GM19025 (cell line): ENCODE data around the gene OS9.

ENCODE experiments used
- ATAC-seq: cut with Tn5 transposase; IDR thresholded peaks from one replicate; pipeline ENCODE4 v1.9.1; 2021; ENCODE audit warnings: mild to moderate bottlenecking, low read depth, moderate library complexity; ENCODE audit not compliant: unreplicated experiment

The OS9 gene

GRCh38 chr12:57722716-57723629 lies 29.0 kb downstream of the OS9 start:
- ATAC-seq = no peak

- ATAC-seq = no peak
Observed at GRCh38 chr12:57723630-57723962, 29.7 kb downstream of the OS9 start.

GRCh38 chr12:57724003-57724935 lies 30.3 kb downstream of the OS9 start:
- ATAC-seq = no peak

- no peak for ATAC-seq
Observed at GRCh38 chr12:57724936-57725740, 31.2 kb downstream of the OS9 start.

DNA sequence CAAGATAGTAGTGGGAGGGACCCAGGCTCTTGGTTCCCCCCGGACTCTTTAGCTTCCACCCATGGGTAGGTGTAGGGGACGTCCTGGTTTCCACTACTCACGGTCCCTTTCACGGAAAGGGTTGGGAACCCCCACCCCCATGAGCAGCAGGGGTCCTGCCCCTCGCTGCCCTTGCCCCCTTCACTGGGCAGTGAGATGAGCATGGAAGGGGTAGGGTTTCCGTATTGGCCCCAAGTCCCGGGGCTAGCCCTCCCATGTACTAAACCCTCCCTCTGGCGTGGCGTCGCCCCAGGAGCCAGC lies 31.9 kb downstream of the OS9 start:
- ATAC-seq = no peak

GRCh38 chr12:57726151-57726883 lies 32.4 kb downstream of the OS9 start:
- no peak for ATAC-seq

GRCh38 chr12:57726884-57727757 lies 33.2 kb downstream of the OS9 start:
- ATAC-seq = no peak

DNA sequence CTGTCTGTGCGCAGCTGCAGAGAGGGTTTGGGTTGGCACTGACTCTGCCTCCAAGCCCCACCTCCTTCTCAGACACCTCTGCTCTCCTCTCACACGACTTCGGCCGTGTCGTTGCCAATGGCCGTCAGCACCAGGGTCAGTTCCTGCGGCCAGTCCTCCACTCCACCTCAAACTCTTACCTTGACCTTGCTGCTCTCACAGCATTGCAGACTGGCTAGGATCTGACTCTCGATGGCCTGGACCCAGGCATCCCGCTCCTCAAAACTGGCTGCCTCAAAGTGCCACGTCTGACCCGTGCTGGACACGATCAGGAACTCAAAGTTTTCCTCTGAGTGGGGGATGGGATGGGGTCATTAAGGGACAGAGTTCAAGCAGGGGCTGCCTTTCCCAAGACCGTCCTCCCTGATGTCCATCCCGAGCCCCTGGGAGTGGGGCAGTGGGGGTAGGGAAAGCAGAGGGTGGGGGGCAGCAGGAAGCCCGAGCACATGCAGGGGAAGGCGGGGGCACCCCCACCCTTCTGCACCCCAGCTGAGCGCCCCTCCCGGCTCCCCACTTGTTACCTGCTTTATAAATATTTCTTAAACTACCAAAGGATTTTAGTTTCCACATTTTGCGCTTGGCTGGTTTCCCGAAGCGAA lies 33.9 kb downstream of the OS9 start:
- ATAC-seq = no peak

DNA sequence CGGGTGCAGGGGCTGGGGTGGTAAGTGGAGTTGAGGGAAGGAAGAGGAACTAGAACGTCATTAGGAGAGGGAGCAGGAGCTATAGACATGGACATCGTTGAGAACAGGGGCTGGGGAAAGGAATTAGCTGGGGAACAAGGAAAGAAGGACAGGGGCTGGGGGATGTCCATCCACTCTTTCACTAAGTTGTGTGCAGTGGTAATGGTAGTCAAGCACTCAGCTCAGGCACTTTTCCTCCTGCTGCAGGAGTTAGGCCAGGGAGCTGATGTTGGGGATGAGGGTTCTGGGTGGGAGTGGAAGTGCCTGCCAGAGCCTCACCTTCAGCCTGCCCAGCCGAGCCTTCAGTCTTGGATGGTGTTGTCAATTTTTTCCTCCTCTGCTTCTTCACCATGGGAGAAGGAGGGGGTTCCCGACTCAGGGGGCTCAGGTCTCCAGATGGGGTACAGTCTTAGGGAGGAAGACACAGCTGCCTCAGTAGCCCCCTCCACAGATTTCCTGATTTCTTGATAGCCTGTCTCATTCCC lies 35.5 kb downstream of the OS9 start:
- ATAC-seq = no peak

GRCh38 chr12:57730336-57731067 lies 36.6 kb downstream of the OS9 start:
- no peak for ATAC-seq

- ATAC-seq = no peak
Observed at GRCh38 chr12:57731411-57732080, 37.6 kb downstream of the OS9 start.

- no peak for ATAC-seq
Observed at GRCh38 chr12:57732270-57732669, 38.3 kb downstream of the OS9 start.

DNA sequence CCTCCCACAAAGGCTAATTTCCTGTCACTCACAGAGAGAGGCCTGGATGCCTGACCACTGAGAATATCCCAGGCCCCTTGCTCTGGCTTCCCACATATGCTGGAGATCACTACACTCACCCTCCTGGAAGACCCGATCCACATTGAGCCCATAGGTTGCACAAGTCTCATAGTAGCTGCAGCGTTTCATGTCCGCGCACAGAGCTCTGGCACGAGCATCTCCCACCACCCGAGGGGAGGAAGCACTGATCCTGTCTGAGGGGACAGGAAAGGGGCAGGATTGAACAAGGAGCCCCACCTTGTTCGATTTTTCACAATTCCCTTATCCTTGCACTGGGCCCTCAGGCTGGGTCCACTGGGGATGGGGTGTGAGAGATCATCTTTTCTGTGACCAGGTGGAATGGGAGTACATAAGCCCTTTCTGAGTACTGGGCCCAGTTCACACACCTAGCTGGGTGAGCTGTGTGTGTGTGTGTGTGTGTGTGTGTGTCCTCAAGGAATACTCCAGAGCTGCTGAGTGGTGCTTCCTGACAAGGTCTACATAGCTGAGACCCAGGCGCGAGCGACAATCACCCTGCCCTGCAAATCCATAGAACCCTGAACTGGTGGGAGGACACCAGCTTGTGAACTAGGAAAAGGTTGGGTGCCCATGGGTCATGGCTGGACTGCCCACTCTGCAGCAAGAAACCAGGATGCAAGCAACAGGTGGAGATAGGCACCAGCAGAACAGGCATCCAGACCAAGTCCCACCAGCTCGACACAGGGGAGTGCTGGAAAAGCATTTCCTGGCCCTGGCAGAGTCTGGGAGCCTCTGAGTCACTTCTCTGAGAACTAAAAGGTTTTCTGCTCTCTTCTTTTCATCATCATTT lies 39.0 kb downstream of the OS9 start:
- no peak for ATAC-seq

GRCh38 chr12:57733928-57734327 lies 40.0 kb downstream of the OS9 start:
- no peak for ATAC-seq

DNA sequence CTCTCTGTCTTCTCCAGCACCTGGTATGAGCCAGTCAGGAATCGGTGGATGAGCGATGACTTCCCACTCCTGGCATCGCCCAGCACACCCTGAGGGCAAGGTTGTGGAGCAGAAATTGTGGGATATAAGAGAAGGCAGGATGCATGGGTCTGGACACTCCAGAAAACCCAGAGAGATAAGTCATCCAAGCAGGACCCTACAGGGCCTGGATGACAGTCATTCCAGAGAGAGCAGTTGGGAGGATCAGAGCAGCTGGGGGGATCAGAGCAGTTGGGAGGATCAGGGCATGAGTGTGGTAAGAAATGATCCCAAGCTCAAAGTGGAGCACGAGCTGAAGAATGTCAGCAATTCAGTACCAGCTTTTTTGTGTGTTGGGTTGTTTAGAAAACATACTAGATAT lies 40.7 kb downstream of the OS9 start:
- no peak for ATAC-seq

DNA sequence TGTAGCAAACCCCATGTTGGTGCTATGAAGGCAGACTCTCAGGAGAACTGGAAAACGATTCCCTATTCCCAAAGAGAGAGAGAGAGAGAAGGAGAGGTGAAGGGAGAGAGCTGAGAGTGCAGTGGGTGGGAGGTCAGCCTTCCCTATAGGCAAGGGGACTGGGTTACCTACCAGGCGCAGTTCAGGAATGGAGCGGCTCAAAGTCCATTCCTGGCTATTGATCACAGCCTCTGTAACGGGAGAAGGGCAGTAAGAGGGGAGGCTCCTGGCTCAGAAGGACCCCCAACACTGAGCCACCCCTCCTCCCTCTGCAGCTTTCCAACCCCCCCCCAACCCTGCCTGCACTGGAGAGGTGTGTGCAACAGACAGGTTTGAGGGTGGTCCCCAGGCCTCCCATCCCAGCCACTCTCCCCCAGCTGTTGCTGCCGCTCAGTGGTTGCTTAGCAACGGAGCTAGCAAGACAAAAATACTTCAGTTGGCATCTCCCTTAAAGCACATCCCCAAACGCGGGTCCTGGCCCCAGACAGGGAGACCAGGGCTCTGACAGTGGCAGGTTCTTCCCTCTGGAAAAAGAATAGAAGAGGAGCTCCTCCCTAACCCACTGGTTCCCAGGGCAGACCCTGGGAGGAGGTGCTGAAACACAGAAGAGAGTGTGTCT lies 41.4 kb downstream of the OS9 start:
- ATAC-seq = no peak
